Heart right ventricle (tissue), 16 donors: ENCODE data around the gene COX10. TPM values are rescaled to one million over a fixed set of nuclear protein-coding genes. Genes with fewer than 3 reads are reported as not detected.
"Not testable (repeated sequence)": the region's sequence is repeated elsewhere in the genome, so short reads cannot be mapped to it uniquely, and the experiment has no call there.

Source experiments
- ATAC-seq, 8 donors: fragments of 200-7000 bp; cut with Tn5 transposase; one replicate each; pipeline ENCODE4 v1.9.1; 2020; ENCODE audit warnings: mild to moderate bottlenecking in 8 of 8, moderate library complexity in 8 of 8, moderate number of reproducible peaks in 1 of 8
- DNase-seq, 2 donors: peaks; one replicate each; pipeline ENCODE4 v3.0.0-alpha.2; 2020
- H3K27ac ChIP-seq, 10 donors: fragments of 200-600 bp; sonication (generic) in 2 of 10; one replicate each; pipeline versions ENCODE4 v1.5.0 to v1.8.0; 2020 to 2022; ENCODE audit warnings: mild to moderate bottlenecking in 3 of 10
- H3K27me3 ChIP-seq, 7 donors: fragments of 200-600 bp; one replicate each; pipeline ENCODE4 v1.8.0; 2021 to 2022; ENCODE audit warnings: mild to moderate bottlenecking in 2 of 7
- H3K36me3 ChIP-seq, 9 donors: fragments of 200-600 bp; sonication (generic) in 1 of 9; one replicate each; pipeline versions ENCODE4 v1.5.0 to v1.8.0; 2020 to 2022; ENCODE audit warnings: mild to moderate bottlenecking in 2 of 9
- H3K4me1 ChIP-seq, 9 donors: fragments of 200-600 bp; sonication (generic) in 1 of 9; one replicate each; pipeline versions ENCODE4 v1.5.0 to v1.8.0; 2020 to 2022; ENCODE audit warnings: mild to moderate bottlenecking in 4 of 9
- H3K4me3 ChIP-seq, 10 donors: fragments of 200-600 bp; sonication (generic) in 2 of 10; one replicate each; pipeline versions ENCODE4 v1.5.0 to v1.8.0; 2020 to 2022; ENCODE audit warnings: mild to moderate bottlenecking in 7 of 10, moderate library complexity in 2 of 10
- H3K9me3 ChIP-seq, 11 donors: fragments of 200-600 bp in 10 of 11; sonication (generic) in 2 of 11; one replicate each; pipeline versions ENCODE4 v1.5.0 to v1.8.0; 2013 to 2022; ENCODE audit warnings: mild to moderate bottlenecking in 2 of 11, control low read depth in 1 of 11, moderate library complexity in 1 of 11
- WGBS, 2 donors: extraction: QIAGEN DNeasy Blood & Tissue Kit; methylation state at CpG; one replicate each; pipeline ENCODE4 v1.1.7; 2013; ENCODE audit warnings: inconsistent platforms in 1 of 2; 5-methylcytosine and 5-hydroxymethylcytosine counted together
- intact Hi-C, 10 donors: fragments of 100-400 bp; cut with DNase I; formaldehyde crosslinking; loops; one replicate each; pipeline versions ENCODE4 v1.11.1 to v1.14.2; 2022
- polyA plus RNA-seq, 2 donors: library from polyadenylated mRNA; stranded (reverse); fragments of 200-250 nt; gene quantifications; one replicate each; pipeline ENCODE4 v1.2.3, GENCODE V29; 2013
- total RNA-seq, 10 donors: library from RNA; stranded (reverse); fragmentation: NEBNext Ultra II Directional in 3 of 10; extraction: Animal tissue kit (Norgen Biotek cat#: 25700) in 3 of 10; gene quantifications; one replicate each; pipeline versions ENCODE4 v1.2.1 to v1.2.4, GENCODE V29; 2021 to 2023
- TF ChIP-seq, protein P1 (sequence below), 9 donors: fragments of 200-600 bp; sonication (generic) in 2 of 9; IDR thresholded peaks; one replicate each; pipeline versions ENCODE4 v1.5.0 to v1.8.0; 2021 to 2022; ENCODE audit warnings: antibody characterized with exemption in 9 of 9, mild to moderate bottlenecking in 5 of 9, moderate library complexity in 1 of 9
- donor health status: Arrhythmogenic right ventricular cardiomyopathy.
- donor health status: ischemic (EF 13 %, LVEDD 7.1; RV severe dilation, severe dysfunction).
- donor health status: healthy with polysubstance abuse.
- donor health status: DM: no; HTN: yes; CAD: no.
- donor health status: DM: no; HTN: no; CAD: no.
- donor health status: ischemic (EF 25% LVEDD 6.9; RV normal size, moderate dysfunction).
- donor health status: ischemic (EF 25% LVEDD 5.7; RV mildly dilated, moderate dysfunction).
- donor health status: healthy.
- donor health status: DM: yes; HTN: yes; CAD: no.
- donor health status: Ischemic cardiomyopathy.
- donor health status: ischemic (EF 35%, LVEDD 5.7; RV mildly dilated, moderate dysfunction).
- donor health status: nonischemic (EF 11% LVEDD 7.7; RV severe dilation, severe dysfunction).
- donor health status: DM: yes; HTN: yes; CAD: no.
- donor health status: PGD.
- donor health status: ischemic (EF 29% LVEDD 5.4; RV normal size, mild dysfunction).
- donor health status: nonischemic (EF 23%, LVEDD 6.1; RV moderate dilation, normal function).

Gene COX10
- total and polyA plus RNA-seq, 12 donors, result 18.7 to 73.1 (median 54.0) TPM

DNA sequence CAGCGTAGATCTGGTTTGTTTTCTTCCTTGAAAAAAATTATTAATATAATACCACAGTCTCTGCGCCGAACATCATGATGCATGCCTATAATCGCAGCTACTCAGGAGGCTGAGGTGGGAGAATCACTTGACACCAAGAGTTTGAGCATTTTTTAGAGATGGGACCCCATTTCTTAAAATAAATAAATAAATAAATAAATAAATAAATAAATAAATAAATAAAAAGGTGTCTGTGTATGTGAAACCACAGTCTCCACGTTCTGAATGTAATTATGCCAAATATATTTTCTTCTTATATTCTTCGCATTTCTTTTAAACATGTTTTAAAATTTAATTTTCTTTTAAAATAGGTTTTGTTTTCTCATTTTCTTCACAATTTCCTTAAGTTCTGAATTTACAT is 112.8 kb downstream of the COX10 start:
- ATAC-seq, H3K9me3 ChIP-seq, H3K4me3 ChIP-seq, intact Hi-C loops, DNase-seq, H3K27ac ChIP-seq, H3K4me1 ChIP-seq, H3K36me3 ChIP-seq, H3K27me3 ChIP-seq: not testable (repeated sequence)
- WGBS, 2 donors, result 96 to 98% methylated on average over 6 of the region's 6 CpGs

DNA sequence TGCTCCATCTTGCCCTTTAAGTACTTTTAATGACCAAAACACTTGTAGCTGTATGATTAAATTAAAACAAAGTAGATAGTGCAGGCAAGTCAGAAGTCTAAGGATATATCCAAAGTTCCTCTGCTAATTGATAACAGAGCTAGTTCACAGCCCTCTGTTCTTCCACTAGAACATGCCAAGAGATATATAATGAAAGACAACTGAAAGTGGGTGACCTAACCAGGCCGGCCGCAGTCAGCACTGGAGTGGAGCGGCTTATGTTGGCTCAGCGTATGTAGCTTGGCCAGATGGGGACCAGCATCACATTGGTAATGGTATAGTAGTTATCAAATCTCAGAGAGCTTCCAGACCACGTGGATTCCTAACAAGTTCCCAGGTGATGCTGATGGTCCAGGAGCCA is 115.2 kb downstream of the COX10 start:
- WGBS, 2 donors, result 70 to 77% methylated on average over 2 to 4 of the region's 5 CpGs
- H3K27me3 ChIP-seq, intact Hi-C loops, DNase-seq, H3K9me3 ChIP-seq, H3K4me1 ChIP-seq, H3K4me3 ChIP-seq, H3K27ac ChIP-seq, H3K36me3 ChIP-seq: not testable (repeated sequence)
- peak in 3 of 8 donors; percentile 68 to 83 (median 78) for ATAC-seq

DNA sequence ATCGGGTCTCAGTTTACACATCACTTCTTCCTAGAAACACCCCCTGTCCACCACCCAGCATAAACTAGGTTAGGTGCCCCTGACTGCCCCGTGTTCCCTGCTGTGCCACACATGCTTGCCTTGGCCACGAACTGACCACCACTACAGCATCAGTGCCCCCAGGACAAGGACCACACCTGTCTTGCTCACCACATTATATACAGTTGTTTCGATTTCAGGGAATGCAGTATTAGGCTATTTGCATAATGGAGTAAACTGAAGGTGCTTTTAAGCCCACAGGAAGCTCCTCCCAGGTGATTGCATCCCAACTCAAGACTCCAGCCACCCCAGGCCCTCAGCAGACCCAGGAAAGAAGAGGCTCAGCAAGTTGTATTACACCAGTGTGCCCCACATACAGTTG is 117.1 kb downstream of the COX10 start:
- intact Hi-C loops, H3K4me3 ChIP-seq, ATAC-seq, H3K4me1 ChIP-seq, H3K27ac ChIP-seq, DNase-seq, H3K9me3 ChIP-seq, H3K36me3 ChIP-seq, H3K27me3 ChIP-seq: not testable (repeated sequence)
- WGBS, 2 donors, result 92 to 100% methylated on average over 2 of the region's 4 CpGs

DNA sequence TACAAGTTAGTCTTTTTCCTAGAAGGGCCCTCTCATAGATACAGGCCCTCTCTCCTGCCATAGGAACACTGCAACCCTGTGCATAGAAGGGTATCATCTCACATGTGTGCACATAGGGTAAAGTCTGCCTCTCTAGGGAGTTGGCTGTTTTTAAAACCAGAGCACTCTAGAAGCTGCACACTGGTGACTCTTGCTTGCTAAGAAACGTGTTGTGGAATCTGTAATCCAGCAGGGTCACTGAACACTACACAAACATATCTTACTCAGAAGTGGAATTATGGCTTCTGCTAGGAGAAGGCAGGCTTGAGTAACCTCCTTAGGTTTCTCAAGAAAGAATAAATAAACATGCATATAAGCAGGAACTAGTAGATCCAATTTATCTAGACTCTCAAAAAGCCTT is 121.5 kb downstream of the COX10 start:
- peaks cover 0 to 16% (median 0%) of the 10 kb centered on the region in 9 donors for H3K36me3 ChIP-seq
- H3K27me3 ChIP-seq, H3K4me3 ChIP-seq, H3K27ac ChIP-seq, DNase-seq, intact Hi-C loops, H3K9me3 ChIP-seq, ATAC-seq: not testable (repeated sequence)
- WGBS, 2 donors, result 72 to 83% methylated on average over 1 of the region's 1 CpG
- peaks cover 0 to 18% (median 0%) of the 10 kb centered on the region in 9 donors for H3K4me1 ChIP-seq

DNA sequence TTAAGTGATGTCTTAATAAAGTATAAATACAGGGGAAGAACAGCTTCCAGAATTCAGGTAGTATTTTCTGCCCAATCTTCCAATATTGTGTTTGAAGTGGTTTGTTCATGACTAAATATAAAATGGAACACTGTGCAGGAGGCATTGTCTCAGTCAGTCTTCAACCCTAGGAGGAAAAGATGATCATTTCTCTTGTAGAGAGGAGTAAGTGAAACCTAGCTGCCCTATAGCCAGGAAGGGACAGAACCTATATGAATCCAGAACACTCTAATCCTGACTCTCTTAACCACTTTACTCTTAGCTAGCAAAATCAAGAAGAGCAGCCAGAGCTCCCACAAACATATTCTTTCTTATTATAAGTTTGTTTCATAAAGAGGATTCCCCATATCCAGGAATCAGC is 122.2 kb downstream of the COX10 start:
- ATAC-seq, H3K27ac ChIP-seq, DNase-seq, H3K27me3 ChIP-seq, H3K4me3 ChIP-seq, intact Hi-C loops, H3K9me3 ChIP-seq: not testable (repeated sequence)
- Histone ChIP-seq H3K36me3 (peaks cover 0 to 16% (median 0%) of the 10 kb centered on the region in 9 donors), H3K4me1 (peaks cover 0 to 25% (median 0%) of the 10 kb centered on the region in 9 donors)

DNA sequence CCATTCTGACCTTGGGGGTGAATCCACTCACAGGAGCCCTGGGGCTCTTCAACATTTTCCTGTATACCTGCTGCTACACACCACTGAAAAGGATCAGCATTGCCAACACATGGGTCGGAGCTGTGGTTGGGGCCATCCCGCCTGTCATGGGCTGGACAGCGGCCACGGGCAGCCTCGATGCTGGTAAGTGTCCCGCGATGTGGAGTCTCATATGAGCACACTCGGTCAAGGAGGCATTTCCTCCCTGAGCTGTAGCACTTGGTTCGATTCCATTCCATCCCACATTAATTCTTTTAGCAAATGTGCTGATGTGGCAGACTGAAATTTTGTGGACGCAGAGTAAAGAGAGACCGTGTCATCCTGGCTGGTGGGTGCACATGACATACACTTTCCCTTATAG is 122.7 kb downstream of the COX10 start:
- H3K36me3 ChIP-seq, result peaks cover 0 to 16% (median 0%) of the 10 kb centered on the region in 9 donors
- H3K27me3 ChIP-seq, DNase-seq, intact Hi-C loops, H3K27ac ChIP-seq, ATAC-seq, H3K9me3 ChIP-seq, H3K4me3 ChIP-seq: not testable (repeated sequence)
- peaks cover 0 to 31% (median 1%) of the 10 kb centered on the region in 9 donors for H3K4me1 ChIP-seq
- 84 to 86% methylated on average over 11 of the region's 11 CpGs for WGBS, 2 donors

DNA sequence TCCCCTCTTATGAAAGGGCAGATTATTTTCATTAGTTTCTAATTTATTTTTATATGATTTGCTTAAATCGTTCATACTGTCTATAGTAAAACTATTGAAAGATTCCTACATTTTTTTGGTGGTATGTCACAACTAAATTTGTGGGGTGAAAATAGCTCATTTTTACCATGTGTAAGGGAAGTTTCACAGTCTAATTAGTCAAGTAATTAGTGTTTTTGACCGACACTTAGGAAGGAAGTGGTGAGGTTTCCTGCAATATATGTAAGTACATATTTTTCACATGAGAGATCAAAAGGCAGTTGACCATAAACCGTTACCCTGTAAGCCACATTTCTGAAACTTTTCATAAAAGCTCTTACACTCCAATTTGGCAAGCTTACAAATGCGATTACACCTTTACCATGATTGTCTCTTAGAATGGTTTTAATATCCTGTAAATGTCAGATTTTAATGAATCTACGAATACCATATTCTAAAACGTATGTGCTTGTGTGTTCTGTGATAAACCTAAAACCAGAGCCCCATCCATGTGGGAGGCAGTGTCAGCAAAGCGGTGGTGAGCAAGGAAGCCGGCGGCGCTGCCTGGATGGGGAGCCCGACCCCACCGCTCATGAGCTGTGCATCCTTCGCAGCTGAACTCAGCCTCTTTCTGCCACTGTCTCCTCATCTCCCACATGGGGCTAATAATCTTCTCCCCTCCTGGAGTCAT is 123.5 kb downstream of the COX10 start:
- H3K27me3 ChIP-seq, intact Hi-C loops, H3K9me3 ChIP-seq, ATAC-seq, DNase-seq, H3K4me3 ChIP-seq: not testable (repeated sequence)
- Histone ChIP-seq H3K27ac (peak overlapping the region in 1 of 10 donors; percentile 66), H3K4me1 (peaks cover 4 to 38% (median 9%) of the 10 kb centered on the region in 9 donors), H3K36me3 (peaks cover 0 to 16% (median 0%) of the 10 kb centered on the region in 9 donors)
- WGBS, 2 donors, result 87 to 88% methylated on average over 11 to 12 of the region's 13 CpGs

DNA sequence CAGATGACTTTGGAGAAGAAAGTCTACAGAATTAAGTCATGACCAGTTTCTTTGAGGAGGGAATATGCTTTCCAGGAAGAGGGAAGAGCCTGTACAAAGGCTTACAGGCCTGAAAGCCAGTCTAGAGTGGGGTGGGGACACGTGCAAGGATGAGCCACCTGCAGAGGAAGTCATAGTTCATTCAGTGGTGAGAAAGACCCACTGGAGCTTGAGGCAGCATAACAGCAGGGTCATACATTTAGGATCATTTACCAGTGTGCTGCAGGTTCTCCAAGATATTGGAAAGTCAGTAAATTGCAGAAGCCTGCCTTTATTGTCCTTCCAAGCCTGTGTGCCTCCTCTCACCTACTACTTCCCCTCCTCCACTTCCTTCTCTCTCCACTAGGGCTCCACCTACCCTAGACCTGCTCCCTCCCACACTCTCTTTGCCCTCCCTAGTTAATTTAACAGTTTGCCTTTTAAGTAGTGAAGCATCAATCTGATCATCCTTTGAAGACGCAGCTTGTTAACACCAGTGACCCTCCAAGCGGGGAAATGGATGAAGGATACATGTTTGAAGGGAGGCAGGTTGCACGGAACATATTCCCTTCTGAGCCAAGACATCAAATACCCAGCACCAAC is 127.2 kb downstream of the COX10 start:
- WGBS, 2 donors, result 85 to 96% methylated on average over 4 of the region's 4 CpGs
- intact Hi-C loops, result no loop called here
- Histone ChIP-seq H3K27me3 (no peaks in the 10 kb centered on the region), H3K4me1 (peaks cover 6 to 75% (median 25%) of the 10 kb centered on the region in 9 donors), H3K4me3 (no peak overlapping the region), H3K27ac (peak overlapping the region in 1 of 10 donors; percentile 68), H3K36me3 (peaks cover 0 to 16% (median 0%) of the 10 kb centered on the region in 9 donors), H3K9me3 (no peaks in the 10 kb centered on the region)
- ATAC-seq (no peak), DNase-seq (no peak)
- TF ChIP-seq, protein P1, sequence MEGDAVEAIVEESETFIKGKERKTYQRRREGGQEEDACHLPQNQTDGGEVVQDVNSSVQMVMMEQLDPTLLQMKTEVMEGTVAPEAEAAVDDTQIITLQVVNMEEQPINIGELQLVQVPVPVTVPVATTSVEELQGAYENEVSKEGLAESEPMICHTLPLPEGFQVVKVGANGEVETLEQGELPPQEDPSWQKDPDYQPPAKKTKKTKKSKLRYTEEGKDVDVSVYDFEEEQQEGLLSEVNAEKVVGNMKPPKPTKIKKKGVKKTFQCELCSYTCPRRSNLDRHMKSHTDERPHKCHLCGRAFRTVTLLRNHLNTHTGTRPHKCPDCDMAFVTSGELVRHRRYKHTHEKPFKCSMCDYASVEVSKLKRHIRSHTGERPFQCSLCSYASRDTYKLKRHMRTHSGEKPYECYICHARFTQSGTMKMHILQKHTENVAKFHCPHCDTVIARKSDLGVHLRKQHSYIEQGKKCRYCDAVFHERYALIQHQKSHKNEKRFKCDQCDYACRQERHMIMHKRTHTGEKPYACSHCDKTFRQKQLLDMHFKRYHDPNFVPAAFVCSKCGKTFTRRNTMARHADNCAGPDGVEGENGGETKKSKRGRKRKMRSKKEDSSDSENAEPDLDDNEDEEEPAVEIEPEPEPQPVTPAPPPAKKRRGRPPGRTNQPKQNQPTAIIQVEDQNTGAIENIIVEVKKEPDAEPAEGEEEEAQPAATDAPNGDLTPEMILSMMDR (IDR thresholded peaks at IDR 0.05), result peak in 2 of 9 donors; percentile 16 to 29
